Ammon's horn (tissue), 1 donor: ENCODE results near the gene BRAT1.

Experiments
- DNase-seq: peaks from one replicate; pipeline ENCODE4 v3.0.0-alpha.2; 2016; ENCODE audit warnings: low spot score

BRAT1 gene

GRCh38 chr7:2559283-2559950, 4.1 kb upstream of the BRAT1 start:
- no peak for DNase-seq

- peak; percentile 86 for DNase-seq
Measured at GRCh38 chr7:2558629-2559282, 3.4 kb upstream of the BRAT1 start, which contains the start of gene IQCE. TSS of gene IQCE (plus strand) at chr7:2558979. CDS start at chr7:2559182, 203 bp downstream.

GRCh38 chr7:2554661-2555111, 638 bp downstream of the BRAT1 start:
- no peak for DNase-seq

- DNase-seq = no peak
Measured at GRCh38 chr7:2553831-2554581, 1.3 kb downstream of the BRAT1 start.

- DNase-seq = no peak
Measured at GRCh38 chr7:2553108-2553507, 2.2 kb downstream of the BRAT1 start.

- no peak for DNase-seq
Measured at GRCh38 chr7:2551418-2551817, 3.9 kb downstream of the BRAT1 start.

GRCh38 chr7:2546776-2547586, 8.3 kb downstream of the BRAT1 start:
- DNase-seq = no peak

GRCh38 chr7:2545746-2546425, 9.4 kb downstream of the BRAT1 start:
- no peak for DNase-seq

- DNase-seq = no peak
Measured at GRCh38 chr7:2544541-2545188, 10.7 kb downstream of the BRAT1 start.

- DNase-seq = no peak
Measured at GRCh38 chr7:2542916-2543871, 12.1 kb downstream of the BRAT1 start.

- no peak for DNase-seq
Measured at GRCh38 chr7:2542011-2542915, 13.1 kb downstream of the BRAT1 start.

GRCh38 chr7:2541291-2542010, 13.9 kb downstream of the BRAT1 start:
- no peak for DNase-seq

- no peak for DNase-seq
Measured at GRCh38 chr7:2540641-2541051, 14.7 kb downstream of the BRAT1 start.

- DNase-seq = no peak
Measured at GRCh38 chr7:2540133-2540532, 15.2 kb downstream of the BRAT1 start.

GRCh38 chr7:2539031-2539911, 16.1 kb downstream of the BRAT1 start:
- DNase-seq = no peak

- no peak for DNase-seq
Measured at GRCh38 chr7:2537981-2538851, 17.1 kb downstream of the BRAT1 start.
